Fibroblast of pulmonary artery (primary cell): ENCODE data around the gene WBP11.
A peak's percentile ranks its signal among the peaks of the same experiment; 100 is the strongest.

Experiments used
- DNase-seq: peaks from one replicate; pipeline ENCODE4 v3.0.0-alpha.2; 2010; ENCODE audit warnings: low read depth
- H3K4me3 ChIP-seq: replicated peaks from 2 replicates; pipeline ENCODE4 v1.5.1; 2011; ENCODE audit warnings: low read depth, mild to moderate bottlenecking, control low read depth, low read length, moderate library complexity
- CTCF ChIP-seq: IDR thresholded peaks from 2 replicates; pipeline ENCODE4 v1.5.1; 2011; ENCODE audit warnings: mild to moderate bottlenecking, control low read depth, low read length, inconsistent platforms; ENCODE audit errors: missing control alignments

WBP11 gene

GRCh38 chr12:14825256-14825655, 22.0 kb upstream of the WBP11 start:
- DNase-seq: no peak
- no peak for TF ChIP-seq CTCF
- no peak overlapping the region for H3K4me3 ChIP-seq

DNA sequence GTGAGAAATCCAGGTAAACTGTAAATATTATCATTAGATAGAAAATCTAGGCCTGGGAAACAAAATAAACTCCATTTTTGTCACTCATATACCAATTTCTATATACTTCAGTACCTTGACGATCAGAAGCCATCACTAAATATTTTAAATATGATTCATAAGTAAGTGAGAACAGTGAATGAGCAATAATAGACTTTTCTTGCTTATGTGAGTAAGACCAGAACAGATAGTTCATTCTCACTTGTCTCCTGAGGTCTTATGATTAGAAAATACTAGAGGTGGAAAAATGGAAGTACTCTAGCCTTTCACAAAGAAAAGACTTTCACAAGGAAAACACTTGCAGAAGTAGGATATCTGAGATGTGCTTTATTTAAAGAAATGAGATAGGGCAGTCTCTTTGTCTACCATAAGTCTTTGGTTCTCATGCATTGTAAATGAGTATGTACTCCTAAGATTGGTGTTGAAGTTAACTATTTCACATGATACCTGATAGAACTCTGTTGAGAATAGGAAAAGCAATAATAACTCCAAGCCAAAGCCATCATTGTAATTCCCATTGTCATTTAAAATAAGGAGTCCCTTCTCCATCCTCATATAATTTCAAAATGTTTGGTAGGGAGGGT, 20.8 kb upstream of the WBP11 start:
- no peak overlapping the region for H3K4me3 ChIP-seq
- no peak for DNase-seq
- TF ChIP-seq CTCF: no peak

- TF ChIP-seq CTCF: no peak
- H3K4me3 ChIP-seq: no peak within 1 kb of the TSS
- no peak for DNase-seq
These were observed 10.7 kb upstream of the WBP11 start, which contains the start of gene SMCO3 for GRCh38 chr12:14814014-14814413. Gene SMCO3 (minus strand): TSS chr12:14814182. CDS start chr12:14806680, 7,502 bp downstream.

DNA sequence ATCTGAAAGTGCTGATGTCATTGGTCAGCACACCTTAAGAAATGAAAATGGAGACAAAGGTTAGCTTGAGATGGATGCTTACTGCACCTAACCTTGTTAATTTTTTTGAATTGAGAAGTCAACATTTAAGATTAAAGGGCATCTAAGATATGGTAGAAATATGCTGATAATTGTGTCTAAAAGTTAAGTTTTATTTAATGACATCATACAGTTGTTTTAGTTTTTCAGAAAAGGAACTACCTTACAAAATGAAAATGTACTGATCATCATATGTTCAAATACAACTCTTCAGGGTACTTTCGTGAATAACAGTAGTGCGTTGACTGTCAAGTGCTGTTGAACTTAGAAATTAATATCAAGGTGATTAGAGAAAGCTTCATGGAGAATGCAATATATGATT, 8.2 kb upstream of the WBP11 start:
- DNase-seq: no peak
- H3K4me3 ChIP-seq: no peak overlapping the region
- TF ChIP-seq CTCF: no peak

DNA sequence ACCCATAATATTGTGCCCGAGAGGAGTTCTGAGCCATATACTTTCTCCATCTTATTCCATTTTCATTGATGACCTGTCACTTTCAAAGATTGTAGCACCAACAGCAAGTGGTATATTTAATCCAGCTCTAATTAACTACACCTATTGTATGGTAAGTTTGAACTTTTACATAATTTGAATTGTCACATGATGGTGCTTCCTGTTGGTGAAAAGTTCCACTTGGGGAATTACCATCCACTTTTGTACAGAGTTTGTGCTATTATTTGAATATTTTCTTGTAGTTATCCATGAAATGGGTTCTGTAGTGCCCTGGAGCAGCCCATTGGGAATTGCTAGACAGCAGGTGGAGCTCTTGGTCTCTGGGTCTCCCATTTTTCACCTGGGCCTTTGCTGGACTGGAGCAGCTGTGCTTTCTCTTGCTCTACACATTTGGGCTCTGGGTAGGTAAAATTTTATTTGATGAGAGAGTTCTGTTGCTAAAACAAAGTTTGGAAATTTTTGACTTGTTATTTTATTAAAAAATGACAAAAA, 7.7 kb upstream of the WBP11 start:
- peak; percentile 71 for TF ChIP-seq CTCF
- H3K4me3 ChIP-seq: no peak overlapping the region
- peak; percentile 62 for DNase-seq

- no peak for DNase-seq
- no peak overlapping the region for H3K4me3 ChIP-seq
- TF ChIP-seq CTCF: no peak
These were observed 7.1 kb upstream of the WBP11 start for GRCh38 chr12:14810167-14810952.
